Measurements from ENCODE around the gene WDFY2.
"Not testable (repeated sequence)": the region's sequence is repeated elsewhere in the genome, so short reads cannot be mapped to it uniquely, and the experiment has no call there.

Gene WDFY2

DNA sequence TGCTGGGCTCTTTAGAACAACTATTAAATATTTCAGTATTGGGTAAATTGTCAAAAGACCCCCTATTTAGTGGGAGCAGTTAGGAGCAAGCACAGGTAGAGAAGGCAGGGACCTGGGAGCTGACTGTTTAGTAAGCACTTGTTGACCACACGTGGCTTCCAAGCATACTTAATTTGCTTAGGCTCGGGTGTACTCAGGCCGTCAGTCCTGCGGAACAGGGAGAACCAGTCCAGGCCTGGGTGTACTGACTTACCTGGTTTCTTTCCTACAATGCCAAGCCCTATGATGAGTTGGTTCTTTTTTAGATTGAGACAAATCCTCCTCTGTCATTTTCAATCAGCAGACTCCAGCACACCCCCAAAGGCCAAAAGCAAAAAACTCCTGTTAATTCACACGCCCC is 90.0 kb downstream of the WDFY2 start:
- DNase-seq = no peak

DNA sequence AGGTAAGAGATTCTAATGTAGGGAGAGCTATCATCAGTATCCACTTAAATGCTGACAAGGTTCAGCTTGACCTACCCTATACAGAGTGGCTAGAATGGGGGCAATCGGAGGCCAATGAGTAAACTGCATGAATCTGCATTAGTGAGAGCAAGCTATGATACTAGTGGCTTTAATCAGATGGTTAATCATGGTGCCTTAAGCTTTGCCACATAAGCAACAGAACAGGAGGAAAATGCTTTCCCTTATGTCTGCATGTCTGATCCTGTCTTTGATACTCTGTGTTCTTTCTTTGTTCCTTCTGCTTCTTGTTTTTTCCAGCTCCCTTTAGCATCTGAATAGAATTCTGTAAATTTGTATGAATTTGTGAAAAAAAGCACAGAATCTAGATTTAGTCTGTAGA is 91.1 kb downstream of the WDFY2 start:
- DNase-seq = no peak

- DNase-seq = no peak
Measured at GRCh38 chr13:51675877-51676276, 91.6 kb downstream of the WDFY2 start.

DNA sequence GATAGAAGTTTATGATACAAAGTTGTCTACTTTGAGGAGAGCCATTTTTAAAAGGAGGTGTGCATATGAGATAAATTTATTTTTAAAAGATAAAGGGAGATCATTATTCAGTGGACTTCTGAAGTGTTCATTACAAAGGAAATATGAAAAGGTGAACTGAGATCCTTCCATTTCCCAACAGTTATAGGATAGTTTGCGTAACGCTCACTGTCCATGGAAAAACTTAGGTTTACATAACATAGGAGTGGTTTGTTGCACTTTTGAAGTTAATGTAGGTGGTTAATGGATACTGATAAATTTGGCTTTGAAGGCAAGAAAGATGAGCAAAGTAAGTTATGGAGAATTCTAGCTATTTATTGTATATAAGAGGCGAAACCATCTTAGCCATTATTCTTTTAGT is 92.5 kb downstream of the WDFY2 start:
- DNase-seq = no peak

DNA sequence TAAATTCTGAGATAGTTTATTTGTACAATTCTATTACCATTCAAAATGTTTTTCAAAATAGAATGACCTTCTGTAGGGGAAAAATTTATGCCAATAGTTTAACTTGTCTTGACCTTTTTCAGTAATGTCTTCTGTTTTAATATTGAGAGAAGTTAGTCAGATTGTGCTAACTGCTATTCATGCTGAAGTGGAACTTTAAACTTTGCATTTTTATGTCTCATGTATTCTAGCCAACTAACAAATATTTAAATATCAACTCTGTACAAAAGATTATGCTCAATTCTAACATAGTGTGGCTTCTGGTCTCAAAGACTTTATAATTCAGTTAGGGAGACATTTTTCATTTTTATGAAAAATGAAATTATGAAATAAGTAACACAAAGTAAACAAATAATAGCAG is 94.2 kb downstream of the WDFY2 start:
- DNase-seq = no peak

DNA sequence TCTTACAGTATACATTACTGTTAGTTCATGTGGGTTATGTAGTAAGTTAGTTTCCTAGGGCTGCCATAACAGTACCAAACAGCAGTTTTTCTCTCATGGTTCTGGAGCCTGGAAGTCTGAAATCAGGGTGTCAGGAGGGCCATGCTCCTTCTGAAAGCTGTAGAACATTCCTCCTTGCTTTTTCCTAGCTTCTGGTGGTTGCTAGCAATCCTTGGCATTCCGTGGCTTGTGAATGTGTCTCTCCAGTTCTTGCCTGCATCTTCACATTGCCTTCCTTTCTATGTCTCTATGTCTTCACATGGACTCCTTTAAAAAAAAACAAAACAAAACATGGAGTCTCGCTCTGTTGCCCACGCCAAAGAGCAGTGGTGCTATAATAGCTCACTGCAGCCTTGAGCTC is 95.4 kb downstream of the WDFY2 start:
- DNase-seq = no peak

- no peak for DNase-seq
Measured at GRCh38 chr13:51681037-51681678, 96.9 kb downstream of the WDFY2 start.

DNA sequence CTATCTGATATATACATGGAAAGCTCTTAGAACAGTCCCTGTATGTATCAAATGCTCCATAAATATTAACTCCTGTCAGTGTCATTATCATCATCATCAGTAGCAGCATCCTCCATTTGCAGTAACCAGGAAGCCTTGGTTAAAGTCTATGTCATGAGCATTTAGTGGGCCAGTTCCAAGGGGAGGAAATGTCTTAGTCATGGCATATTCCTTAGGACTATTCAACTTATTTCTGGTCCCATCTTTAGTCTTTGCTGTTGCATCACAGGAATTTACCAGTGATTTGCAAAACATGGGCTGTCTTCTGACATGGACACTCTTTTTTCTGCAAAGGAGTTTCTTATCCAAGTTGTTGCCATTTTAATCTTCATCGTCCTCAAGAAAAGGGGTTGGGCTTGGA is 98.4 kb downstream of the WDFY2 start:
- DNase-seq = no peak

GRCh38 chr13:51683597-51683996 is 99.3 kb downstream of the WDFY2 start:
- DNase-seq = no peak

DNA sequence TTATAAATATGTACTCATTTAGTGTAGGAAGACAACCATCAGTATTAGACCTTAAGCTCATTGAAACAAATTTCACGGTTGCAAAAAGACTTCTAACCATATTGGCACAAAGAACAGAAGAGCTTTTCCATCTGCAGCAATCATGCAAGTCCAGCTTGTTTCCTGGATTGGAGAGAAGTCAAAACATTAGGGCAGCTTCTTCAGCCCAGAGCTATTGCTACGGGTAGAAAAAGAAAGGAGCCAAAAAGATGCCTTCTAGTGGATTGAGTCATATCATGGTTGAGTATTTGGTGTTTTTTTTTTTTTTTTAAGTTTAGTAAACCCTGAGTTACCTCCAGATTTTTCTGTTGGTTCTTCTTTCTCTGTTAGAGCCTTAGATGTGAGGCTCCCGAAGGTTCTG is 99.8 kb downstream of the WDFY2 start:
- no peak for DNase-seq

- no peak for DNase-seq
Measured at GRCh38 chr13:51687947-51688714, 103.9 kb downstream of the WDFY2 start.

GRCh38 chr13:51688937-51689662 is 104.8 kb downstream of the WDFY2 start:
- no peak for DNase-seq

GRCh38 chr13:51689663-51689996 is 105.4 kb downstream of the WDFY2 start:
- no peak for DNase-seq

GRCh38 chr13:51695677-51696076 is 111.4 kb downstream of the WDFY2 start:
- DNase-seq = not testable (repeated sequence)

GRCh38 chr13:51697181-51697580 is 112.9 kb downstream of the WDFY2 start:
- no peak for DNase-seq

GRCh38 chr13:51697855-51698254 is 113.6 kb downstream of the WDFY2 start:
- DNase-seq = no peak

DNA sequence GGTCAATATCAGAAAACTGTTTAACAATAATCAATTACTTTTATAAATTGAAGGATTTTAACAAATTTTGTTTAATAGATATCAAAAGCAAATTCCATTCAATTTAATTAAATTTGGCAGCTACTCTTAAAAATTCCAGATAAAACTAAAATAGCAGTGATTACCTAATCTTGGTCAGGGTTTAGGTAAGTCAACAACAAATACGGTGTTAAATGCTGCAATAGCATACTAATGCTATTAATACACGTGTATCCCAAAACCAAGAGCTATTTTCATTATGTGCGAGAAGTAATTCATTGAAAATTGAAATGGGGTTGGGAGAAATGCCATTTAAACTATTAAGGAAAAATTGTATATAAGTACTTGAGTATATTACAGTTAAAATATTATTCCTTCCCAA is 114.1 kb downstream of the WDFY2 start:
- no peak for DNase-seq

DNA sequence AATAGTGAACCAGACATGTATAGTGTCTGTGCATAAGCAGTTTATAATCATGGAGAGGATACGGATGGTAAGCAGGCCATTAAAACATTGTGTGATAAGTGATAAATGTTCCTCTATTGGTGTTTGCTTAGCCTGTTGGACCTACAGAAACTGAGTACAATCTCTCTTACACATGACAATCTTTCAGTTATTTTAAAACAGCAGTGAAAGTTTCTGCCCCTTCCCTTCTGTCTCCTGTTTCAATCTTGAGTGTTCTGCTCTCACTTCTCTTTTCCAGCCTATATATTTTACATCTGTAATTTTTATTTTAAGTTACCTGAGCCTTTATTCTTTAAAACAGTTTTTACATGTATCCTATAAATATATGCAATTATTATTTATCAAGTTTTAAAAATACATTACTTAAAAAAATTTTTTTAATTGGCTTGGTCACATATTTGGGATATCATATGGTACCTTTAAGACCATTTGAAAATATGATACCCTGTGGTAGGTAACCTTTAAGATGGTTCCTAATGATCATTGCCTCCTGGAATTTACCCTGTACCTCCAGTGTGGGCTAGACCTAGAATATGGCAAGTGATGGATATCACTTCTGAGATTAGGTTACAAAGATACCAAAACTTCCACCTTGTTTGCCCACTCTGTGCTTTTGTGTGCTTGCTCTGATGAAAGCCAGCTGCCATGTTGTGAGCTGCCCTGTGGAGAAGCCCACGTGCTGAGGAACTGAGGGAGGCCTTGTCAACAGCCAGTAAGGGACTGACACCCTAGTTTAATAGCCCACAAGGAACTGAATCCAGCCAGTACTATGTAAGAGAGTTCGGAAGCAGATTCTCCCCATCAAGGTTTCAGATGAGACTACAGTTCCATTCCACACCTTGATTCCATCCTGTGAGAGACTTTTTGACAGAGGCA is 120.4 kb downstream of the WDFY2 start:
- no peak for DNase-seq

- DNase-seq = no peak
Measured at GRCh38 chr13:51707461-51707860, 123.2 kb downstream of the WDFY2 start.

GRCh38 chr13:51713807-51714206 is 129.5 kb downstream of the WDFY2 start:
- DNase-seq = no peak

DNA sequence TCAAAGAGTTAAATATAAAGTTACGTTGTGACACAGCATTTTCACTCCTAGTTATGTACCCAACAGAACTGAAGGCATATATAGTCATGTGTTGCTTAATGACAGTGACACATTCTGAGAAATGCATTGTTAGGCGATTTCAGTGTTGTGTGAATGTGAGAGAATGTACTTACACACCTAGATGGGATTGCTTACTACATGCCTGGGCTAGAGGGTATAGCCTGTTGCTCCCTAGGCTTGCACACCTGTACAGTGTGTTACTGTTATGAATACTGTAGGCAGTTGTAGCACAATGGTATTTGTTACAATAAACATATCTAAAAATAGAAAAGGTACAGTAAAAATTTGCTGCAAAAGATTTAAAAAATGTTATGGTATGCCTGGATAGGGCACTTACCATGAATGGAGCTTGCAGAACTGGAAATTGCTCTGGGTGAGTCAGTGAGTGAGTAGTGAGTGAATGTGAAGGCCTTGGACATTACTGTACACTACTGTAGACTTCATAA is 130.5 kb downstream of the WDFY2 start:
- DNase-seq = no peak

- DNase-seq = no peak
Measured at GRCh38 chr13:51715613-51716012, 131.4 kb downstream of the WDFY2 start.
